A172 (cell line): ENCODE measurements around the gene FN1. TPM values are rescaled to one million over a fixed set of nuclear protein-coding genes. Genes with fewer than 3 reads are reported as not detected.
"Not testable (repeated sequence)": the region's sequence is repeated elsewhere in the genome, so short reads cannot be mapped to it uniquely, and the experiment has no call there.

ENCODE experiments used
- DNase-seq: peaks from one replicate; pipeline ENCODE4 v3.0.0-alpha.2; 2015; ENCODE audit warnings: low spot score
- total RNA-seq: library from RNA; depleted of rRNA; stranded (reverse); fragments of >200 nt; shearing (Covaris generic); gene quantifications from 2 replicates; pipeline ENCODE4 v1.2.3, GENCODE V29; 2014

Gene FN1
- total RNA-seq, 1 experiment from 2014 or later = 15.5 TPM

GRCh38 chr2:215365184-215365658 lies 70.6 kb downstream of the FN1 start:
- no peak for DNase-seq

- DNase-seq = no peak
Observed at GRCh38 chr2:215364157-215365155, 71.4 kb downstream of the FN1 start.

GRCh38 chr2:215363461-215364156 lies 72.3 kb downstream of the FN1 start:
- no peak for DNase-seq

- no peak for DNase-seq
Observed at GRCh38 chr2:215363039-215363438, 72.8 kb downstream of the FN1 start.

- no peak for DNase-seq
Observed at GRCh38 chr2:215362562-215362904, 73.3 kb downstream of the FN1 start.

- no peak for DNase-seq
Observed at GRCh38 chr2:215361876-215362561, 73.8 kb downstream of the FN1 start.

- DNase-seq = no peak
Observed at GRCh38 chr2:215361211-215361875, 74.5 kb downstream of the FN1 start.

- DNase-seq = no peak
Observed at GRCh38 chr2:215360596-215360995, 75.3 kb downstream of the FN1 start.

GRCh38 chr2:215360059-215360458 lies 75.8 kb downstream of the FN1 start:
- DNase-seq = not testable (repeated sequence)

- DNase-seq = no peak
Observed at GRCh38 chr2:215359576-215359922, 76.3 kb downstream of the FN1 start.

- DNase-seq = no peak
Observed at GRCh38 chr2:215358891-215359575, 76.8 kb downstream of the FN1 start.

GRCh38 chr2:215358312-215358845 lies 77.5 kb downstream of the FN1 start:
- DNase-seq = no peak

GRCh38 chr2:215357660-215358059 lies 78.2 kb downstream of the FN1 start:
- no peak for DNase-seq

GRCh38 chr2:215356948-215357461 lies 78.9 kb downstream of the FN1 start:
- DNase-seq = no peak

- no peak for DNase-seq
Observed at GRCh38 chr2:215356334-215356947, 79.4 kb downstream of the FN1 start.

- DNase-seq = no peak
Observed at GRCh38 chr2:215355801-215356200, 80.1 kb downstream of the FN1 start.

- no peak for DNase-seq
Observed at GRCh38 chr2:215354771-215355695, 80.8 kb downstream of the FN1 start.

GRCh38 chr2:215352602-215353001 lies 83.3 kb downstream of the FN1 start:
- DNase-seq = no peak

GRCh38 chr2:215347878-215348277 lies 88.0 kb downstream of the FN1 start:
- no peak for DNase-seq
